Gastrocnemius medialis (tissue), 4 donors: ENCODE results near the gene NUDT5.

ENCODE experiments used
- CTCF ChIP-seq, 5 experiments: fragments of 450-650 bp in 3 of 5; fragments of 200-600 bp in 2 of 5; sonication (generic) in 2 of 5; IDR thresholded peaks in 4 of 5; conservative IDR thresholded peaks in 1 of 5; 1 replicate in 4 of 5; 2 replicates in 1 of 5; pipeline ENCODE4 v1.5.1; 2016 to 2019; ENCODE audit warnings: antibody characterized with exemption in 5 of 5, mild to moderate bottlenecking in 3 of 5, moderate library complexity in 3 of 5
- POLR2A ChIP-seq, 2 donors: fragments of 450-650 bp; IDR thresholded peaks; one replicate each; pipeline ENCODE4 v1.6.1; 2017; ENCODE audit warnings: antibody characterized with exemption in 2 of 2, mild to moderate bottlenecking in 2 of 2, moderate library complexity in 2 of 2

GRCh38 chr10:12121673-12122072, 74.0 kb downstream of the NUDT5 start:
- TF ChIP-seq CTCF (IDR thresholded peaks at IDR 0.05 in 4 of 5, conservative IDR thresholded peaks at IDR 0.05 in 1 of 5): no peak
- no peak for TF ChIP-seq POLR2A (IDR thresholded peaks at IDR 0.05)
